GM11168 (cell line): ENCODE data around the gene ATP1B2.

ENCODE experiments used
- in situ Hi-C: fragments of 300-500 bp; cut with MboI; formaldehyde crosslinking; loops from one replicate; pipeline ENCODE4 v1.12.0; 2022; ENCODE audit warnings: low sequenced_read_pairs; ENCODE audit not compliant: unreplicated experiment

The ATP1B2 gene

DNA sequence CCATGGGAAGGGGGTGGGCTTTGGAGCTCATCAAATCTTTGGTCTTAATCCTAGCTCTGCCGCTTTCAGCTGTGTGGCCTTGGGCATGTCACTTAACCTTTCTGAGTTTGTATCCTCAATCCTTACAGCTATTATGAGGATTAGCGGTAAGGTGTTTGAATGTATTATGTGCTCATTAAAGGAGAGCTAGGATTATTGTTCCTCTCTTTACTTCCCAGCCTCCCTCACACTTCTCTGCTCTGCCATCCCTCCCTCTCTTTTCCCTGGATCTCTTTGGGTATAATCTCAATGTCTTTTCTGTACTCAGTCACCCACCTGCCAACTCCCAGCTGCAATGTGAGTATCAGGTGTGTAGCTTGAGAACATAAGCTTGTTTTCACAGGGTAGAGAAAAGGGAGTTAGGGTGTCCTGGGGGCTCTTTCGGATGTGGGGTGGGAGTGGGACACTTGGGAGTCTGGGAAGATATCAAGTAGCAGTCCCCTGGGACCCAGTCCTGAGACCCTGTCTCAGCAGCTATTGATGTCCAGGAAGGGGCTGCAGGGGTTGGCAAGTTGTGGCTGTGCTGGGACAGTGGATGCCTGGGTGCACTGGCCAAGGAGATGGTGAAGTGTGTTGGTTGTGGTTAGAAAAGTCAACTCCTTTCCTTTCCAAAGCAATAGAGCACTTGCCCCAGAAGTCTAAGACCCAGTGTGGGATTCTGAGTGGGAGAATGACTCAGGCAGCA lies 56.1 kb downstream of the ATP1B2 start:
- in situ Hi-C loops, result no loop called here
